GM12873 (cell line): Measurements from ENCODE around the gene STARD9.

Experiments
- CTCF ChIP-seq: IDR thresholded peaks from 2 replicates; pipeline ENCODE4 v1.5.1; 2012; ENCODE audit warnings: low read depth, mild to moderate bottlenecking, moderate library complexity, low read length, control low read depth; ENCODE audit not compliant: insufficient read depth; ENCODE audit errors: missing control alignments

STARD9 gene

GRCh38 chr15:42726114-42726513 lies 150.7 kb downstream of the STARD9 start:
- no peak for TF ChIP-seq CTCF

GRCh38 chr15:42727750-42728381 lies 152.5 kb downstream of the STARD9 start:
- no peak for TF ChIP-seq CTCF

- TF ChIP-seq CTCF: no peak
Observed at GRCh38 chr15:42728560-42728959, 153.2 kb downstream of the STARD9 start.

GRCh38 chr15:42728972-42729371 lies 153.6 kb downstream of the STARD9 start:
- TF ChIP-seq CTCF: no peak

- TF ChIP-seq CTCF: no peak
Observed at GRCh38 chr15:42729409-42729808, 154.0 kb downstream of the STARD9 start.

GRCh38 chr15:42730135-42730534 lies 154.7 kb downstream of the STARD9 start:
- TF ChIP-seq CTCF: no peak

- TF ChIP-seq CTCF: no peak
Observed at GRCh38 chr15:42730536-42730935, 155.1 kb downstream of the STARD9 start.
